Measurements from ENCODE around the gene TRPM5. TPM values are rescaled to one million over a fixed set of nuclear protein-coding genes. Genes with fewer than 3 reads are reported as not detected.

Gene TRPM5
- total RNA-seq, 6 experiments from 2014 or later = not detected

DNA sequence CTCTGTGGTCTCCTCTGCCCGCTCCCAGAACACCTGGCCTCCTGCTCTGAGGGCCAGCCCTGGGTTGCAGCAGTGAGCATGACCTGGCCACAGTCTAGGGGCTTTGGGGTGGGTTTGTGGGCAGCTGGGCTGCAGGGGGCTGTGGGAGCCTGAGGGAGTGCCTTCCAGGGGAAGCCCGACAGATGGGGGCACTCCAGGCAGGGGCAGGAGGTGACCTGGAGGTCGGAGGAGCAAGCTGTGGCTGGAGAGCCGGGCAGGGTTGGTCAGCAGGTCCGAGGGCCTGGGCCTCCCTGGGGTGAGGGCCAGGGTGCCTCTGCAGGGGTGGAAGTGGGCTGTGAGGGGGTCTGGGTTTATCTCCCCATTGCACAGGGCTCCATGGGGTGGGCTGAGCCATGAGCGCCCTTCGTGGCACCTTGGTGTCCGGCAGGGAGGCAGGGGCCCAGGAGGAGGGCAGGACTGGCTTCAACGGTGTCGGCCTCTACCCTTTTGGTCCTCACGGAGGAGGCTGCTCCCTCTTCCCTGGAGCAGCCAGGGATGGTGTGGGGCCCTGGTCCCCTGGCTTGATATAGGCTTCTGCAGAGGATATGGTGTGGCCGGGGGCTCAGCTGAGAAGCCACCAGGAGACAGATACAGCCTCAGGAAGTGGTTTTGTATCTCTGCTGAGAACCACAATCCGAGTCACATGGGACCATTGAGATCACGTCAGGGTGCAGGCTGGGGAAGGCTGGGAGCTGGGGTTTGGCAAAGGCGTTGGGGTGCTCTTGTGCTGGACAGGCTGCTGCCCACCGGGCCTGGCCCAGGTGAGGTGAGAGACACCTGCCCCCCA lies 22.8 kb upstream of the TRPM5 start:
- H3K27ac Mint-ChIP-seq = no peak overlapping the region
- H3K4me3 Mint-ChIP-seq = no peak overlapping the region
- H3K9me3 Mint-ChIP-seq = 0 out of 2 replicates have a peak, but pooled peaks cover 4% of the 10 kb centered on the region
- no peak for DNase-seq
- TF ChIP-seq, protein P1, sequence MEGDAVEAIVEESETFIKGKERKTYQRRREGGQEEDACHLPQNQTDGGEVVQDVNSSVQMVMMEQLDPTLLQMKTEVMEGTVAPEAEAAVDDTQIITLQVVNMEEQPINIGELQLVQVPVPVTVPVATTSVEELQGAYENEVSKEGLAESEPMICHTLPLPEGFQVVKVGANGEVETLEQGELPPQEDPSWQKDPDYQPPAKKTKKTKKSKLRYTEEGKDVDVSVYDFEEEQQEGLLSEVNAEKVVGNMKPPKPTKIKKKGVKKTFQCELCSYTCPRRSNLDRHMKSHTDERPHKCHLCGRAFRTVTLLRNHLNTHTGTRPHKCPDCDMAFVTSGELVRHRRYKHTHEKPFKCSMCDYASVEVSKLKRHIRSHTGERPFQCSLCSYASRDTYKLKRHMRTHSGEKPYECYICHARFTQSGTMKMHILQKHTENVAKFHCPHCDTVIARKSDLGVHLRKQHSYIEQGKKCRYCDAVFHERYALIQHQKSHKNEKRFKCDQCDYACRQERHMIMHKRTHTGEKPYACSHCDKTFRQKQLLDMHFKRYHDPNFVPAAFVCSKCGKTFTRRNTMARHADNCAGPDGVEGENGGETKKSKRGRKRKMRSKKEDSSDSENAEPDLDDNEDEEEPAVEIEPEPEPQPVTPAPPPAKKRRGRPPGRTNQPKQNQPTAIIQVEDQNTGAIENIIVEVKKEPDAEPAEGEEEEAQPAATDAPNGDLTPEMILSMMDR (IDR thresholded peaks at IDR 0.05) = no peak
- no peaks in the 10 kb centered on the region for H3K36me3 Mint-ChIP-seq (ENCODE audit: low read depth)
- no peaks in the 10 kb centered on the region for H3K4me1 Mint-ChIP-seq (ENCODE audit: low read depth)
- peaks cover 24% of the 10 kb centered on the region for H3K27me3 Mint-ChIP-seq (ENCODE audit: insufficient read depth)

DNA sequence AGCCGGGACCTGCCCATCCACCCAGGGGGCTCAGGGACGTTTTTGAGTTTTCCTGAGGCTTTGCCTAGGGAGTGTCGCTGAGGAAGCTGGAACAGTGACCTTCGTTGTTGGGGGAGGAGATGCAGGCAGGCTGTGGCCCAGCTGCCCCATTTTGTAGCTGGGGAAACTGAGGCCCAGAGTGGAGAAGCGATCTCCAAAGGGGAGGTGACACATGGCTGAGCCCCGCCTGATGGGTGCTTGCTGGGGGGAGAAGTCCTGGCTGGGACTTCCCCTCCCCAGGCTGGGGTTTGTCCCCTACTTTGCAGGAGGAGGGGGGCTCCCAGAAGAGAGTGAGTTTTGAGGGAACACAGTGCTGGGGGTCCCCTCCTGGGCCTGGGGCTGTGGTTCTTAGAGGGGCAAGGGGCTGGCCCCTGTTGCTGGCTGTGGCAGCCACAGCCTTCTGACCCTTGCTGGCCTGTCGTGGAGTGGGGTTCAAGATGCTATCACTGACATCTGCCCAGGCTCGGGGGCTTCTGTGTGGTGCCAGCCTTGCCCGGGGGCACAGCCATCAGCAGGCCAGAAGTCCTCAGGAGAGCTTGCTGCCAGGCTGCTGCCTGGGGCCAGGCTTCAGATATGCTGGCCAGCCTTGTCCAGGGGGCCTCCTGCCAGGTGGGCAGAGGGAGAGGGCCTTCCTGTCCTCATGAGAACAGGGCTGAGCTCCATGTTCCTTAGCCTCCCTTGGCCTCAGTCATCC lies 21.9 kb upstream of the TRPM5 start:
- no peak overlapping the region for H3K27ac Mint-ChIP-seq

DNA sequence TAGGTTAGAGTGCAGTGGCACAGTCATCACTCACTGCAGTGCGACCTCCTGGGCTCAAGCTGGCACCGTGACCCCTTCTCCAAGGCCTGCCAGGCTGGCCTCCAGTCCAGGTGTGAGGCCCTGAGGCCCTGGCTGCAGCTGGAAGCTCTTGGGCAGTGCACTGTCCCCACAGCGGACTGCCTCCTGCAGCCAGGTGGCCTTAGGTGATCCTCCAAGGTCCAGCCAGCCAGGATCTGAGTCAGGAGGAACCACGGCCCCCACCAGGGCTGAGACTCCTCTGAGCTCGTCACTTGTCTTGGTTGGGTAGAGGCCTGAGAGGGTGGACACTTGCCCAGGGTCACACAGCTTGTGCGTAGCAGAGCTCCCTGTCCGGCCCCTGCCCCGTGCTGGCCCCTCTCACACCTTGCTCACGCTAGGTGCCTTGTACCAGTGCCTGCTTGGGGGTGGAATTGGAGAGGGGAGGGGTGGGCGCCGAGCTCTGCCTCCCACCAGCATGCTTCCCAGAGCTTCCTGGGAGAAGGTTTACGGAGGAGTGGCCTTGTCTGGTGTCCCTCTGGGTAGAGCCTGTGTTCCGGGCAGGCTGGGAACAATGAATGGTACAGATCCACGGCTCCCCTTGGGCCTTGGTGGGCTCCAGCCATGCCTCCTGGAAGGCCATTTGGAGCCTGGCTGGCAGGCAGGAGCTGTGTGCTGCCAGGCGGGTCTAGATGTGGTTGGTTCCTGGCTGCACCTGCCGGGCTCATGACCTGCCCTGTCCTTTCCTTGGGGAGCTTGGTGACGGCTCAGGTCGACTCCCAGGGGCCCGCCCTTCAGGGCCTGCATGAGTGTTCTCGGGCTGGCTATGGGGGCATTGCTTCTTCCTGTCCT lies 21.1 kb upstream of the TRPM5 start:
- no peaks in the 10 kb centered on the region for H3K4me1 Mint-ChIP-seq (ENCODE audit: low read depth)
- H3K27ac Mint-ChIP-seq = no peak overlapping the region
- peaks cover 37% of the 10 kb centered on the region for H3K27me3 Mint-ChIP-seq (ENCODE audit: insufficient read depth)
- no peaks in the 10 kb centered on the region for H3K9me3 Mint-ChIP-seq
- H3K36me3 Mint-ChIP-seq (ENCODE audit: low read depth) = no peaks in the 10 kb centered on the region
- no peak for DNase-seq
- no peak overlapping the region for H3K4me3 Mint-ChIP-seq
- TF ChIP-seq, protein P1 (IDR thresholded peaks at IDR 0.05) = no peak

More for the DNA sequence above, 21.9 kb upstream of the TRPM5 start:
- no peak overlapping the region for H3K4me3 Mint-ChIP-seq
- no peak for DNase-seq
- TF ChIP-seq, protein P1 (IDR thresholded peaks at IDR 0.05) = no peak
- peaks cover 29% of the 10 kb centered on the region for H3K27me3 Mint-ChIP-seq (ENCODE audit: insufficient read depth)
- no peaks in the 10 kb centered on the region for H3K36me3 Mint-ChIP-seq (ENCODE audit: low read depth)
- no peaks in the 10 kb centered on the region for H3K4me1 Mint-ChIP-seq (ENCODE audit: low read depth)
- no peaks in the 10 kb centered on the region for H3K9me3 Mint-ChIP-seq

DNA sequence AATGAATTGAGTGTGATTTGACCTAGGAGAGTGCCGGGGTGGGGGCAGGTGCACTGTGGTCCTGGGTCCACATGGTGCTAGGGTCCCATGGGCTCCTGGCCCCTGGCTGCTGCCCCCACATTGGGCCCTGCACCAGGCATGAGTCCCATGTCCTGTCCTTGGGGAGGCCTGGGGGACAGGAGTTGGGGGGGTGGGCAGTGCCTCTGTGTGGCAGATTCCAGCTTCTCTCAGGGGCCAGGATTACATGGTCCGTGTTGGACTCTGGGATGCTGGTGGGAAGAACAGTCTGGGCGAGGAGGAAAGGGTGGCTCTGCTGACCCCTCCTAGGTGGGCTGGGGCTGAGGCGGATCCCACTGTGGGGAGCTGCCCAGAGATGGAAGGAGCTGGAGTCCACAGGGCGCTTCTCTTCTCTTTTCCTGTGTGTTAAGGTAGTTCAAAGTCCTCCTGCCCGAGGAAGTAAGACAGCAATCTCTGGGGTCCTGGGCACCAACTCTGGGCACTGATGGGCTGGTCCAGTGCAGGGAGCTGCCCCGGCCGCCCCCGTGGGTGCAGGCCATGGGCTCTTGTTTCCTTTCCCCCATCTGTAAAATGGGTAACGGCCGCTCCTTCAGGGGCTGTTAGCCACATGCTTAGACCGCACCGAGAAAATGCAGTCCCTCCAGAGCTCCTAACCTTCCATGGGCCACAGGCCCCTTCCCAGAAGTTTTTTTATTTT lies 20.3 kb upstream of the TRPM5 start:
- H3K27ac Mint-ChIP-seq = no peak overlapping the region
- no peak for DNase-seq
- TF ChIP-seq, protein P1 (IDR thresholded peaks at IDR 0.05) = no peak
- H3K9me3 Mint-ChIP-seq = no peaks in the 10 kb centered on the region
- no peak overlapping the region for H3K4me3 Mint-ChIP-seq
- no peaks in the 10 kb centered on the region for H3K36me3 Mint-ChIP-seq (ENCODE audit: low read depth)
- H3K4me1 Mint-ChIP-seq (ENCODE audit: low read depth) = no peaks in the 10 kb centered on the region
- peaks cover 37% of the 10 kb centered on the region for H3K27me3 Mint-ChIP-seq (ENCODE audit: insufficient read depth)

DNA sequence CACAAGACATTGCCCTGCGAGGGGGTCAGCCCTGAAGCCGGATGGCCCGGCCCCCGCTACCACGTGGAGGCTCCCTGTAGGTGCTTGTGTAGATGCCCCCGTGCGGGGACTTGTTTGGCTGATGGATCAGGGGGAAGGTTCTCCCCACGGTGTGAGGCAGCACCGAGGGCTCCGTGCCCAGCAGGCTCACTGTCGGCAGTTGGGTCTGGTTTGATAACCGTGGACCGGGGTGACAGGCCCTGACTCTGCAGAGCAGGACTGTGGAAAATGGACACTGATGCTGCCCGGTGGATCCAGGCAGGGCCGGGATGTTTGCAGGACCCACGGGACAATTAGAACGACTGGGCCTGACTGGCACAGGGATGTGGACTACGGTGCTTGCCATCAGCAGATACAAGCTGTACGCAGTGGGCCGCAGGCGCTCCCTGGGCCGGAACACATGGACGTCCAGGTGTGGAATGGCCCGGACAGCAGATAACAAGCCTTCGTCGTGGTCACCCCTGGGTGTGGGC lies 19.5 kb upstream of the TRPM5 start:
- DNase-seq = no peak
- TF ChIP-seq, protein P1 (IDR thresholded peaks at IDR 0.05) = no peak
- Mint-ChIP-seq H3K4me1 (ENCODE audit: low read depth) (no peaks in the 10 kb centered on the region), H3K9me3 (no peaks in the 10 kb centered on the region), H3K4me3 (no peak overlapping the region), H3K36me3 (ENCODE audit: low read depth) (no peaks in the 10 kb centered on the region), H3K27ac (no peak overlapping the region), H3K27me3 (ENCODE audit: insufficient read depth) (peaks cover 38% of the 10 kb centered on the region)

Data from HFFc6 (cell line).